HepG2 (cell line): ENCODE data around the gene RAD18. TPM values are rescaled to one million over a fixed set of nuclear protein-coding genes. Genes with fewer than 3 reads are reported as not detected.

ENCODE experiments used
- ATAC-seq: fragments of 200-7000 bp; cut with Tn5 transposase; 3 replicates; pipeline ENCODE4 v1.9.1; 2020; ENCODE audit warnings: mild to moderate bottlenecking, moderate library complexity
- BruUV-seq: library from RNA; stranded (reverse); fragments of 400-500 nt; replicated peaks from 2 replicates; lab custom pipeline; 2021; lab: Mats Ljungman, UMichigan
- CTCF ChIA-PET: fragments of 300-600 bp; formaldehyde crosslinking; extraction: SDS; loops from one replicate; lab custom pipeline; 2021; ENCODE audit warnings: low total read pairs, inconsistent platforms, low intra/inter-chr PET ratio; lab: Yijun Ruan, JAX
- POLR2A ChIA-PET: fragments of 350-600 bp; sonication (Branson Sonifier 250); formaldehyde crosslinking; loops from one replicate; lab custom pipeline; 2020; ENCODE audit warnings: antibody characterized with exemption, inconsistent platforms; lab: Yijun Ruan, JAX
- DNase-seq: peaks from one replicate; pipeline ENCODE4 v3.0.0-alpha.2; 2015; ENCODE audit warnings: low spot score
- FAIRE-seq: peaks from 3 replicates; lab custom pipeline; 2011; peaks lifted over from hg19 to GRCh38; lab: Jason Lieb, UNC
- H2AFZ ChIP-seq: one replicate; pipeline ENCODE4 v1.6.1; 2011; ENCODE audit warnings: low read length, inconsistent platforms
- H3K27ac ChIP-seq: fragments of 300-600 bp; 3 replicates; pipeline ENCODE4 v1.8.0; 2011; ENCODE audit warnings: mixed run types, mild to moderate bottlenecking, mixed read lengths, low read length, inconsistent platforms; ENCODE audit not compliant: insufficient read depth; ENCODE audit errors: extremely low read length
- H3K27me3 ChIP-seq, 2 experiments: fragments of 200-600 bp in 1 of 2; 2 replicates in 1 of 2; 3 replicates in 1 of 2; pipeline versions ENCODE4 v1.6.0 to v1.8.0; 2011; ENCODE audit warnings: low read length in 2 of 2, mild to moderate bottlenecking in 2 of 2, moderate library complexity in 2 of 2, inconsistent platforms in 1 of 2; ENCODE audit not compliant: insufficient read depth in 2 of 2, control insufficient read depth in 1 of 2
- H3K36me3 ChIP-seq, 2 experiments: fragments of 200-600 bp in 1 of 2; replicated peaks in 1 of 2; 2 replicates in 1 of 2; 3 replicates in 1 of 2; pipeline versions ENCODE4 v1.5.1 to v1.8.0; 2011; ENCODE audit warnings: low read length in 2 of 2, inconsistent platforms in 1 of 2; ENCODE audit not compliant: insufficient read depth in 2 of 2, control insufficient read depth in 1 of 2
- H3K4me1 ChIP-seq: 2 replicates; pipeline ENCODE4 v1.5.1; 2012; ENCODE audit warnings: low read length, inconsistent platforms; ENCODE audit not compliant: insufficient read depth
- H3K4me2 ChIP-seq: 2 replicates; pipeline ENCODE4 v1.6.0; 2011; ENCODE audit warnings: low read depth, low read length, inconsistent platforms
- H3K4me3 ChIP-seq, 3 experiments: fragments of 200-600 bp in 1 of 3; sonication (generic), shearing (Covaris generic) in 1 of 3; replicated peaks in 1 of 3; 2 replicates each; pipeline ENCODE4 v1.5.1; 2011 to 2016; ENCODE audit warnings: low read length in 3 of 3, inconsistent platforms in 2 of 3, low read depth in 2 of 3, mild to moderate bottlenecking in 2 of 3, control low read depth in 1 of 3, mixed read lengths in 1 of 3; ENCODE audit not compliant: insufficient read depth in 1 of 3
- H3K79me2 ChIP-seq: one replicate; pipeline ENCODE4 v1.6.1; 2011; ENCODE audit warnings: low read length, inconsistent platforms; ENCODE audit not compliant: insufficient read depth
- H3K9ac ChIP-seq: 2 replicates; pipeline ENCODE4 v1.6.0; 2011; ENCODE audit warnings: mild to moderate bottlenecking, low read depth, low read length, inconsistent platforms; ENCODE audit not compliant: insufficient read depth
- H3K9me3 ChIP-seq: 2 replicates; pipeline ENCODE4 v1.5.1; 2012; ENCODE audit warnings: mild to moderate bottlenecking, low read length
- H4K20me1 ChIP-seq: 2 replicates; pipeline ENCODE4 v1.6.0; 2011; ENCODE audit warnings: inconsistent platforms, mild to moderate bottlenecking, low read length, moderate library complexity; ENCODE audit not compliant: insufficient read depth
- ARID4A ChIP-seq: sonication (generic); formaldehyde crosslinking; IDR thresholded peaks from 2 replicates; pipeline ENCODE4 v1.5.0; 2020; ENCODE audit warnings: mild to moderate bottlenecking, missing genetic modification reagents, borderline replicate concordance
- BORCS8-MEF2B ChIP-seq: sonication (generic); formaldehyde crosslinking; IDR thresholded peaks from 2 replicates; pipeline ENCODE4 v1.8.0; 2022; ENCODE audit warnings: mild to moderate bottlenecking, missing genetic modification reagents
- CHD2 ChIP-seq: IDR thresholded peaks from 2 replicates; pipeline ENCODE4 v1.6.1; 2011; ENCODE audit warnings: low read depth, low read length, improper control_type of control experiment
- EZH2 ChIP-seq: conservative IDR thresholded peaks from 2 replicates; pipeline ENCODE4 v1.6.1; 2012; ENCODE audit warnings: mild to moderate bottlenecking, low read depth, low read length, moderate library complexity
- FOSL2 ChIP-seq: sonication (generic); formaldehyde crosslinking; IDR thresholded peaks from 2 replicates; pipeline ENCODE4 v1.4.0; 2020; ENCODE audit warnings: missing genetic modification reagents
- HNF4A ChIP-seq: sonication (generic); formaldehyde crosslinking; IDR thresholded peaks from 2 replicates; pipeline ENCODE4 v1.4.0; 2020; ENCODE audit warnings: missing genetic modification reagents
- HOXA3 ChIP-seq: sonication (generic); formaldehyde crosslinking; IDR thresholded peaks from 2 replicates; pipeline ENCODE4 v1.5.0; 2020; ENCODE audit warnings: missing genetic modification reagents
- NFIB ChIP-seq: sonication (generic); formaldehyde crosslinking; IDR thresholded peaks from 2 replicates; pipeline ENCODE4 v1.9.0; 2021; ENCODE audit warnings: missing genetic modification reagents, mild to moderate bottlenecking, borderline replicate concordance
- NFKBIZ ChIP-seq: IDR thresholded peaks from 2 replicates; pipeline ENCODE4 v1.6.1; 2018; ENCODE audit warnings: missing genetic modification reagents, missing compliant biosample characterization
- PRMT3 ChIP-seq: sonication (generic); formaldehyde crosslinking; IDR thresholded peaks from 2 replicates; pipeline ENCODE4 v1.8.1; 2022; ENCODE audit warnings: low read depth, mild to moderate bottlenecking, moderate library complexity, missing genetic modification reagents, borderline replicate concordance
- RORA ChIP-seq: sonication (generic); formaldehyde crosslinking; IDR thresholded peaks from 2 replicates; pipeline ENCODE4 v1.5.0; 2020; ENCODE audit warnings: mild to moderate bottlenecking, missing genetic modification reagents, moderate library complexity
- SMAD9 ChIP-seq: sonication (generic); formaldehyde crosslinking; IDR thresholded peaks from 2 replicates; pipeline ENCODE4 v1.5.1; 2020; ENCODE audit warnings: mild to moderate bottlenecking, missing genetic modification reagents
- SRSF4 ChIP-seq: fragments of 200-400 bp; formaldehyde crosslinking; IDR thresholded peaks from one replicate; pipeline ENCODE4 v1.6.1; 2018; ENCODE audit warnings: mild to moderate bottlenecking, low read depth, low read length, moderate library complexity; ENCODE audit not compliant: poor library complexity, severe bottlenecking
- TEF ChIP-seq: sonication (generic); formaldehyde crosslinking; IDR thresholded peaks from 2 replicates; pipeline ENCODE4 v1.5.0; 2020; ENCODE audit warnings: missing genetic modification reagents
- ZFP90 ChIP-seq: sonication (generic); formaldehyde crosslinking; IDR thresholded peaks from 2 replicates; pipeline ENCODE4 v1.8.0; 2022; ENCODE audit warnings: missing genetic modification reagents, mild to moderate bottlenecking, inconsistent platforms, borderline replicate concordance
- ZKSCAN1 ChIP-seq: fragments of 150-350 bp; IDR thresholded peaks from 2 replicates; pipeline ENCODE4 v1.6.1; 2014; ENCODE audit warnings: low read length
- ZNF343 ChIP-seq: sonication (generic); formaldehyde crosslinking; IDR thresholded peaks from 2 replicates; pipeline ENCODE4 v1.4.0; 2020; ENCODE audit warnings: mild to moderate bottlenecking, missing genetic modification reagents
- ZNF557 ChIP-seq: sonication (generic); formaldehyde crosslinking; IDR thresholded peaks from 2 replicates; pipeline ENCODE4 v1.4.0; 2020; ENCODE audit warnings: missing genetic modification reagents
- ZNF605 ChIP-seq: sonication (generic); formaldehyde crosslinking; IDR thresholded peaks from 2 replicates; pipeline ENCODE4 v1.8.0; 2022; ENCODE audit warnings: mild to moderate bottlenecking, missing genetic modification reagents
- ZNF777 ChIP-seq: sonication (generic); formaldehyde crosslinking; IDR thresholded peaks from 2 replicates; pipeline ENCODE4 v1.4.0; 2020; ENCODE audit warnings: missing genetic modification reagents
- WGBS: methylation state at CpG from one replicate; pipeline ENCODE4 v1.1.6; 2017; ENCODE audit warnings: low lambda C conversion rate; 5-methylcytosine and 5-hydroxymethylcytosine counted together
- in situ Hi-C: cut with HindIII; loops from 2 replicates; pipeline ENCODE4 v1.10.0; 2017; ENCODE audit warnings: low pct_unique_long_range_greater_than_20kb; ENCODE audit not compliant: extremely low pct_ligation_motif_present
- intact Hi-C: fragments of 100-400 bp; cut with micrococcal nuclease; formaldehyde crosslinking; loops from one replicate; pipeline ENCODE4 v1.10.0; 2022; ENCODE audit not compliant: unreplicated experiment
- polyA plus RNA-seq, 8 experiments: library from polyadenylated mRNA; depleted of rRNA in 3 of 8; stranded (reverse) in 7 of 8; unstranded in 1 of 8; fragments of >200 nt; fragmentation: Illumina TruSeq in 4 of 8; extraction: Trizol in 4 of 8; gene quantifications; 2 replicates each; pipeline versions ENCODE4 v1.2.1 to v1.2.3, GENCODE V29; 2011 to 2016; ENCODE audit warnings: low read depth in 4 of 8, missing spikeins in 1 of 8, mixed read lengths in 1 of 8; ENCODE audit not compliant: insufficient read depth in 1 of 8
- total RNA-seq, 5 experiments: library from RNA; depleted of rRNA; stranded (reverse); fragments of >200 nt; fragmentation: Illumina TruSeq; extraction: Trizol; gene quantifications; 2 replicates each; pipeline ENCODE4 v1.2.3, GENCODE V29; 2016; ENCODE audit warnings: low read depth in 1 of 5

The RAD18 gene
- total and polyA plus RNA-seq, 2 of the 13 experiments (the other 11 are each of a cell fraction or from before 2014, with no cell fraction given): 5.9 to 20.7 TPM

- 7% methylated on average over 5 of the region's 11 CpGs for WGBS
Observed at GRCh38 chr3:8975081-8976020, 12.1 kb upstream of the RAD18 start.

More at GRCh38 chr3:8975081-8976020, 12.1 kb upstream of the RAD18 start:
- Histone ChIP-seq H3K36me3 (no peaks in the 10 kb centered on the region), H4K20me1 (no peaks in the 10 kb centered on the region), H3K79me2 (no peaks in the 10 kb centered on the region), H3K4me2 (no peak overlapping the region), H3K27ac (no peak overlapping the region), H2AFZ (no peak overlapping the region), H3K4me1 (peaks cover 4% of the 10 kb centered on the region), H3K4me3 (no peak overlapping the region), H3K9me3 (peaks cover 13% of the 10 kb centered on the region), H3K27me3 (no peaks in the 10 kb centered on the region; a peak in 2 of 5 replicates), H3K9ac (no peak overlapping the region)
- ChIA-PET POLR2A (no interaction called here), CTCF (no interaction called here)
- no peak for ATAC-seq
- BruUV-seq: no TSS peak
- in situ Hi-C loops (no loop called here), intact Hi-C loops (no loop called here)
- TF ChIP-seq BORCS8-MEF2B (CRISPR knock-in tag) (no peak), NFKBIZ (no peak), HNF4A (CRISPR knock-in tag) (no peak), TEF (CRISPR knock-in tag) (no peak), EZH2 (no peak), ZNF777 (CRISPR knock-in tag) (no peak), ZNF557 (no peak), ZFP90 (CRISPR knock-in tag) (no peak), ARID4A (CRISPR knock-in tag) (no peak), SRSF4 (no peak), FOSL2 (CRISPR knock-in tag) (no peak), HOXA3 (CRISPR knock-in tag) (no peak), ZNF343 (CRISPR knock-in tag) (no peak), NFIB (CRISPR knock-in tag) (no peak), CHD2 (no peak), ZNF605 (CRISPR knock-in tag) (no peak), PRMT3 (no peak), SMAD9 (CRISPR knock-in tag) (no peak), ZKSCAN1 (no peak), RORA (CRISPR knock-in tag) (no peak)
- DNase-seq: no peak
- no peak for FAIRE-seq
